ENCODE measurements around the gene SMIM5.

- TF ChIP-seq EZH2phosphoT487 (IDR thresholded peaks at IDR 0.05; ENCODE audit: low read depth) = no peak
- no peak for TF ChIP-seq CTCF (IDR thresholded peaks at IDR 0.05; ENCODE audit: low read depth, low read length)
Measured at GRCh38 chr17:75652341-75652740, 19.1 kb downstream of the SMIM5 start.
